A549 treated with CORT108297 at 1 μM for 4 hours (cell line): Measurements from ENCODE around the gene KYNU. TPM values are rescaled to one million over a fixed set of nuclear protein-coding genes. Genes with fewer than 3 reads are reported as not detected.

Experiments used
- total RNA-seq: library from RNA; stranded (reverse); fragments of 200-300 nt; extraction: Qiagen RNA extraction; gene quantifications from 5 replicates; pipeline ENCODE4 v1.2.3, GENCODE V29; 2022

Gene KYNU
- 280 to 361 TPM (median 296 TPM) in 5 replicates for total RNA-seq

DNA sequence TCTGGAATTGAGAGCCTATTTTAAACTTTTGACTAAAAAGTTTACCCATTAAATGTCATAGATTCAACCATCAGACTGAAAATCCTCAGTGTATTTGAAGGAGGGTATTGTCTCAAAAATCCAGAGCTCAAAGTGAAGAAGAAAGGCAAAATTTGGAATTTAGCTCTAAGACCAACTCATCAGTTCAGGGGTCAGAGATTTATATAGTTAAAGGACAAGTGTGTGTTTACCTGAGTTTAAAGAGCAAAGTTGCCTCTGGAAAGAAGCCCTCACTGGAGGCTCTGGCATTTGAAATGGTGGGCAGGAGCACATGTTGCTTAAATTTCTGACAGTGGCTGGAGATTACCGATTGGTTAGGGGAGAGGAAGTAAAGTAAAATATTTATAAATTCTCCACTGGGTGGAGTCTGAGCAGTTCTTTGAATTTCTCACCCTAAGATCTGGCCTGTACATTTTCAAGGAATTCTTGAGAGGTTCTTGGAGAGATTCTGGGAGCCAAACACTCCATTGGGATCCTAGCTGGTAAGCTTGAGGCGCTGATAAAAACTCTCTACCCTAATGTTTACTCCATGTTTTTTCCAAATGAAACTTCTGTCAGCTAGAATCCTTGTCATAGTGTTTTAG is at the start of gene KYNU:
TSS of gene KYNU (plus strand) at position 449 of the 623 bp plus-strand sequence. CDS start 7,704 bp downstream, outside the sequence.

